Parathyroid adenoma (tissue), 2 donors: Measurements from ENCODE around the gene PPIE.

Experiments
- H2AFZ ChIP-seq: fragments of 300-600 bp; sonication (generic); one replicate; pipeline ENCODE4 v1.7.0; 2017; ENCODE audit warnings: antibody characterized with exemption, mild to moderate bottlenecking
- H3K27ac ChIP-seq: fragments of 300-600 bp; sonication (generic); one replicate; pipeline ENCODE4 v1.7.0; 2017
- H3K27me3 ChIP-seq: fragments of 300-600 bp; sonication (generic); one replicate; pipeline ENCODE4 v1.7.0; 2017; ENCODE audit warnings: low read length; ENCODE audit not compliant: control insufficient read depth, insufficient read depth
- H3K36me3 ChIP-seq: fragments of 300-600 bp; sonication (generic); one replicate; pipeline ENCODE4 v1.7.0; 2017; ENCODE audit warnings: low read length; ENCODE audit not compliant: control insufficient read depth, insufficient read depth
- H3K4me1 ChIP-seq: fragments of 300-600 bp; sonication (generic); one replicate; pipeline ENCODE4 v1.7.0; 2017; ENCODE audit warnings: control low read depth
- H3K4me2 ChIP-seq: fragments of 300-600 bp; sonication (generic); one replicate; pipeline ENCODE4 v1.7.0; 2017; ENCODE audit warnings: low read length
- H3K4me3 ChIP-seq: fragments of 300-600 bp; sonication (generic); one replicate; pipeline ENCODE4 v1.7.0; 2017; ENCODE audit warnings: low read depth, low read length
- H3K79me2 ChIP-seq: fragments of 300-600 bp; sonication (generic); one replicate; pipeline ENCODE4 v1.7.0; 2017; ENCODE audit warnings: control low read depth
- H3K9ac ChIP-seq: fragments of 300-600 bp; sonication (generic); one replicate; pipeline ENCODE4 v1.7.0; 2017; ENCODE audit warnings: mild to moderate bottlenecking
- H3K9me3 ChIP-seq: fragments of 300-600 bp; sonication (generic); one replicate; pipeline ENCODE4 v1.7.0; 2017; ENCODE audit warnings: low read length; ENCODE audit not compliant: control insufficient read depth
- TF ChIP-seq, protein P1 (sequence below): fragments of 300-600 bp; sonication (generic); IDR thresholded peaks from one replicate; pipeline ENCODE4 v1.7.0; 2017; ENCODE audit warnings: antibody characterized with exemption, mild to moderate bottlenecking
- donor health status: primary hyperparathyroidism.

The PPIE gene

DNA sequence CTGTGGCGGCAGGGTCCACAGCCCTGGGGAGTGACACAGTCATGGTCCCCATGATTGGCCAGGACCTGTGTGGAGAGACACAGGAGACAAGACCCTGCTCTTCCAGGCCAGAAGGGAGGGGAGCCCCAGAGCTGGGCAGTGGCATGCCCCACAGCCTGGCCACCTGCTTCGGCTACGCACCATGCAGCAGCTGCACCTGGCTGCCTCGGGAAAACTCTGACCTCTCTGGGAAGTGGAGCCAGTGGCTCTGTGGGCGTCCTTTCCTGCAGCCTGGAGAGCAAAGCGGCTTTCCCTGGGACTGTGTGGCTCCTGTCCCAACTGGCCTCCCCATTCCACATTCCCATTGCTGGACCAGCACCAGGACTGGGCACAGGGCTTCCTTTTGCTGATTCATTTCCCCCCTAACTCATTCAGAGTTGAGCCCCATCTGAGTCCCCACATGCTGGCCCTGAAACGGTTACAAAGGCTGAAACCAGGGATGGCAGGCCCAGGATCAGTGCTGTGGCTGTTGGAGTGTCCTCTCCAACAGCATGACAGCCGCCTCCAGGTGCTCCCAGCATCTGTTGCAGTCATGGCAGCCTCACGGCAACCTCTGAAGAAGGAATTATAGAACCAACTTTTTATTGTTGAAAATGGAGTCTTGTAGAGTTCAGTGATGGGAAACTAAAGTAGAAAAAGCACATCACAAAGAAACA lies 17.4 kb downstream of the PPIE start:
- Histone ChIP-seq H3K4me2 (no peak overlapping the region), H3K27ac (no peak overlapping the region), H3K4me1 (no peaks in the 10 kb centered on the region), H3K9ac (no peak overlapping the region), H3K4me3 (no peak overlapping the region), H3K79me2 (no peaks in the 10 kb centered on the region), H3K36me3 (no peaks in the 10 kb centered on the region), H2AFZ (no peak overlapping the region), H3K27me3 (no peaks in the 10 kb centered on the region), H3K9me3 (no peaks in the 10 kb centered on the region)
- TF ChIP-seq, protein P1, sequence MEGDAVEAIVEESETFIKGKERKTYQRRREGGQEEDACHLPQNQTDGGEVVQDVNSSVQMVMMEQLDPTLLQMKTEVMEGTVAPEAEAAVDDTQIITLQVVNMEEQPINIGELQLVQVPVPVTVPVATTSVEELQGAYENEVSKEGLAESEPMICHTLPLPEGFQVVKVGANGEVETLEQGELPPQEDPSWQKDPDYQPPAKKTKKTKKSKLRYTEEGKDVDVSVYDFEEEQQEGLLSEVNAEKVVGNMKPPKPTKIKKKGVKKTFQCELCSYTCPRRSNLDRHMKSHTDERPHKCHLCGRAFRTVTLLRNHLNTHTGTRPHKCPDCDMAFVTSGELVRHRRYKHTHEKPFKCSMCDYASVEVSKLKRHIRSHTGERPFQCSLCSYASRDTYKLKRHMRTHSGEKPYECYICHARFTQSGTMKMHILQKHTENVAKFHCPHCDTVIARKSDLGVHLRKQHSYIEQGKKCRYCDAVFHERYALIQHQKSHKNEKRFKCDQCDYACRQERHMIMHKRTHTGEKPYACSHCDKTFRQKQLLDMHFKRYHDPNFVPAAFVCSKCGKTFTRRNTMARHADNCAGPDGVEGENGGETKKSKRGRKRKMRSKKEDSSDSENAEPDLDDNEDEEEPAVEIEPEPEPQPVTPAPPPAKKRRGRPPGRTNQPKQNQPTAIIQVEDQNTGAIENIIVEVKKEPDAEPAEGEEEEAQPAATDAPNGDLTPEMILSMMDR: no peak

DNA sequence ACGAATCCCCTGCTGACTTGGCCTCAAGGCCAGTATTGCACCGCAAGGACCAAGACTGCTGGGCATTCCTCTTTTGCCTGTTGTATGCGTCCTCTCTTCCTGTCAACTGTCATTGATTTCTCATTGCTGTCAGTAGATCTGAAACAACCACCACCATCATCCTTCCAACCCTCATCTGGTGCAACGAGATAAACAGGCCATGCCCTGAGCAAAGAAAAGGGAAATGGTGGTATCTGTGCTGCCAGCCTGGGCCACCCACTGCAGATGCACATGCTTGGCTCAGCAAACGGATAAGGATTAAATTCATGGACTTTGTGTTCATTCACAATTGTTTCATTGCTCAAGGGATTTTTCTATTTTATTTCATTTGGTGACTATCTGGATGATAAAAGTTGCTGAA lies 18.8 kb downstream of the PPIE start:
- H3K79me2 ChIP-seq: no peaks in the 10 kb centered on the region
- H3K9me3 ChIP-seq: no peaks in the 10 kb centered on the region
- no peak overlapping the region for H3K9ac ChIP-seq
- H3K4me1 ChIP-seq: no peaks in the 10 kb centered on the region
- no peak overlapping the region for H3K27ac ChIP-seq
- no peak overlapping the region for H2AFZ ChIP-seq
- H3K4me3 ChIP-seq: no peak overlapping the region
- no peak overlapping the region for H3K4me2 ChIP-seq
- H3K36me3 ChIP-seq: no peaks in the 10 kb centered on the region
- no peaks in the 10 kb centered on the region for H3K27me3 ChIP-seq
- TF ChIP-seq, protein P1: no peak

DNA sequence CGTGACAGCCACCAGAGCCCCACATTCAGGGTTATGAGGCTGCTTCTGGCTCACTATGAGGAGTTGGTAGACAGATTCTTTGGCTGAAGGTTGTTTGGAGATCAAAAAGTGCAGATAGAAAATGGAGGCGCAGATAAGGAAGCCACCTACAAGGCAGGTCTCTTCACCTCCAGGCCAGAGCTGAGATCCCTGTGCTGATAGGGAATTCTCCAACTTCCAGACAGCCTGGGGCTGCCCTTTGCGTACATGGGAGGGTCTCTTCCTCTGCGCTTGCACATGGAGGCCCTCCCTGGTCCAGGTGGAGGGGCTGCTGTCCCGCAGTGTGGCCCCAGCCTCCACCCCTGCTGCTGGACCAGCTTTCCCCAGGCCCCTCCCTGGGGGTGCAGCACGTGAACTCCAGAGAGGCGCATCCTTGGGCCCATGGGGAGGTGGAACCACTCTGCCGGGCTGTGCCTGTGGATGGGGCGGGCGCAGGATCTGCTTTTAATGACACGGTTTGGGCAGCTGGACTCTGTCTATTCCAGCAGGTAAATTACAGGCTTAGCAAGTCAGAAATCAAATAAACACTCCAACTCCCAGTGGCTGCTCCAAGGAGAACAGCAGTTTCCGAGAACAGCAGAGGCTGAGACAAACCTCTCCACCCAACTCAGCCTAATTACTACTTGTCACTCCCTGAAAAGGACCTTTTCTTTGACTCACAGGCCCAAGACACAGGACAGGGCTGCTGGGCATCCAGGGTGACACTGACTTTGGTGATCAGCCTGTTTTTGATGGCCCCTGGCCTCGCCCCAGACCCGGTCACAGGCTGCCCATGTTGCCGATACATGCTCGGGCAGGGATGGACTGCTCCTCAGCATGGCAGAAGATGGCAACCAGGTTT lies 20.1 kb downstream of the PPIE start:
- no peaks in the 10 kb centered on the region for H3K79me2 ChIP-seq
- no peaks in the 10 kb centered on the region for H3K9me3 ChIP-seq
- no peak overlapping the region for H3K4me3 ChIP-seq
- no peaks in the 10 kb centered on the region for H3K27me3 ChIP-seq
- no peak overlapping the region for H2AFZ ChIP-seq
- H3K27ac ChIP-seq: no peak overlapping the region
- no peak overlapping the region for H3K4me2 ChIP-seq
- H3K4me1 ChIP-seq: no peaks in the 10 kb centered on the region
- TF ChIP-seq, protein P1: no peak
- no peak overlapping the region for H3K9ac ChIP-seq
- H3K36me3 ChIP-seq: no peaks in the 10 kb centered on the region

DNA sequence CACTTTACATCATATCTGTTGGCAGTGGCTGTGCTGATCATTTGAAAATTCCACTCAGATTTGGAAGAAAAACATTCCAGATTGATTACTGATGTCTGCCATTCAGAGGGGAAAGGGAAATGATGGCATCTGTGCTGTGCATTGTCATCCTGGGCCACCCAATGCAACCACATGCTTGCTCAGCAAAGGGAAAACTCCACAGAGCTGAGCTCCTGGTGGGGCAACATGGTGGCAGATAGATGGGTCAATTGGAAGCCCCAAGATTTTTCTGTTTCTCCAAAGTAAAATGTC lies 20.7 kb downstream of the PPIE start:
- no peaks in the 10 kb centered on the region for H3K36me3 ChIP-seq

More for the DNA sequence above, 20.7 kb downstream of the PPIE start:
- Histone ChIP-seq H2AFZ (no peak overlapping the region), H3K9me3 (no peaks in the 10 kb centered on the region), H3K4me1 (no peaks in the 10 kb centered on the region), H3K27ac (no peak overlapping the region), H3K4me2 (no peak overlapping the region), H3K27me3 (no peaks in the 10 kb centered on the region), H3K4me3 (no peak overlapping the region), H3K79me2 (no peaks in the 10 kb centered on the region), H3K9ac (no peak overlapping the region)
- TF ChIP-seq, protein P1: no peak
